Measurements from ENCODE around the gene NELFE. TPM values are rescaled to one million over a fixed set of nuclear protein-coding genes. Genes with fewer than 3 reads are reported as not detected.

The NELFE gene
- total and polyA plus RNA-seq, 2 of the 13 experiments (the other 11 are each of a cell fraction or from before 2014, with no cell fraction given), result 51.3 to 69.8 TPM

DNA sequence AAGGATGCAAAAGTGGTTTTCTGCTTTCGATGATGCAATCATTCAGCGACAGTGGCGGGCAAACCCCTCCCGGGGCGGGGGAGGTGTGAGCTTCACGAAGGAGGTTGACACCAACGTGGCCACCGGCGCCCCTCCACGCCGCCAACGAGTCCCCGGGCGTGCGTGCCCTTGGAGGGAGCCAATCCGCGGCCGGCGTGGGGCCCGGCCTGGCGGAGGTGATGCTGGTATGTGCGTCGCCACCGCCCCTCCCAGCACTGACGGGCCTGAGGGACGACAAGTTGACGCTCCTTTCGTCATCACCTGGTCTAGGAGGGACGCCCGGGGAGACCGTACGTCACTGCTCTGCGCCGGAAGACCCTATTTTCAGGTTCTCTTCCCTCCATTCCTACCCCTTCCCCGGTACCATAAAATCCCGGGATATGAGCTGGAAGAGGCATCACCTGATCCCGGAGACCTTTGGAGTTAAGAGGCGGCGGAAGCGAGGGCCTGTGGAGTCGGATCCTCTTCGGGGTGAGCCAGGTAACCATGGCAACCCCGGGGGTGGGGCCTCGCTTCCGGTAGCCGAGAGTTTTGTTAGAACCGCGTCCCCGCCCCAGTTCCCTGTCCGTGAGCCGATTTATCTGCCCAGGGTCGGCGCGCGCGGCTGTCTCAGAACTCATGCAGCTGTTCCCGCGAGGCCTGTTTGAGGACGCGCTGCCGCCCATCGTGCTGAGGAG, 13.4 kb upstream of the NELFE start, which contains the start of gene DXO (continued):
- TF ChIP-seq, protein P1, sequence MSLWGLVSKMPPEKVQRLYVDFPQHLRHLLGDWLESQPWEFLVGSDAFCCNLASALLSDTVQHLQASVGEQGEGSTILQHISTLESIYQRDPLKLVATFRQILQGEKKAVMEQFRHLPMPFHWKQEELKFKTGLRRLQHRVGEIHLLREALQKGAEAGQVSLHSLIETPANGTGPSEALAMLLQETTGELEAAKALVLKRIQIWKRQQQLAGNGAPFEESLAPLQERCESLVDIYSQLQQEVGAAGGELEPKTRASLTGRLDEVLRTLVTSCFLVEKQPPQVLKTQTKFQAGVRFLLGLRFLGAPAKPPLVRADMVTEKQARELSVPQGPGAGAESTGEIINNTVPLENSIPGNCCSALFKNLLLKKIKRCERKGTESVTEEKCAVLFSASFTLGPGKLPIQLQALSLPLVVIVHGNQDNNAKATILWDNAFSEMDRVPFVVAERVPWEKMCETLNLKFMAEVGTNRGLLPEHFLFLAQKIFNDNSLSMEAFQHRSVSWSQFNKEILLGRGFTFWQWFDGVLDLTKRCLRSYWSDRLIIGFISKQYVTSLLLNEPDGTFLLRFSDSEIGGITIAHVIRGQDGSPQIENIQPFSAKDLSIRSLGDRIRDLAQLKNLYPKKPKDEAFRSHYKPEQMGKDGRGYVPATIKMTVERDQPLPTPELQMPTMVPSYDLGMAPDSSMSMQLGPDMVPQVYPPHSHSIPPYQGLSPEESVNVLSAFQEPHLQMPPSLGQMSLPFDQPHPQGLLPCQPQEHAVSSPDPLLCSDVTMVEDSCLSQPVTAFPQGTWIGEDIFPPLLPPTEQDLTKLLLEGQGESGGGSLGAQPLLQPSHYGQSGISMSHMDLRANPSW (CRISPR knock-in tag; IDR thresholded peaks at IDR 0.05; ENCODE audit: borderline replicate concordance), result peak; percentile 61; the same call in 1 of the 2 replicates
- TF ChIP-seq TCF7 (IDR thresholded peaks at IDR 0.05; ENCODE audit: low read depth), result no peak
- TF ChIP-seq, protein P2, sequence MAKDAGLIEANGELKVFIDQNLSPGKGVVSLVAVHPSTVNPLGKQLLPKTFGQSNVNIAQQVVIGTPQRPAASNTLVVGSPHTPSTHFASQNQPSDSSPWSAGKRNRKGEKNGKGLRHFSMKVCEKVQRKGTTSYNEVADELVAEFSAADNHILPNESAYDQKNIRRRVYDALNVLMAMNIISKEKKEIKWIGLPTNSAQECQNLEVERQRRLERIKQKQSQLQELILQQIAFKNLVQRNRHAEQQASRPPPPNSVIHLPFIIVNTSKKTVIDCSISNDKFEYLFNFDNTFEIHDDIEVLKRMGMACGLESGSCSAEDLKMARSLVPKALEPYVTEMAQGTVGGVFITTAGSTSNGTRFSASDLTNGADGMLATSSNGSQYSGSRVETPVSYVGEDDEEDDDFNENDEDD (CRISPR knock-in tag; IDR thresholded peaks at IDR 0.05; ENCODE audit: borderline replicate concordance), result peak; percentile 82; the same call in 1 of the 2 replicates
- no peak for TF ChIP-seq SIX1 (CRISPR knock-in tag; IDR thresholded peaks at IDR 0.05; ENCODE audit: borderline replicate concordance)
- TF ChIP-seq POLR2AphosphoS5 (IDR thresholded peaks at IDR 0.05; ENCODE audit: low read depth, low read length), result peak; percentile 33; the same call in 1 of the 2 replicates
- no peak for TF ChIP-seq ZNF652 (CRISPR knock-in tag; IDR thresholded peaks at IDR 0.05; ENCODE audit: borderline replicate concordance, low read depth)
- no peak for TF ChIP-seq HNRNPH1 (optimal IDR thresholded peaks at IDR 0.05; ENCODE audit: low read depth, low read length)
- TF ChIP-seq, protein P3, sequence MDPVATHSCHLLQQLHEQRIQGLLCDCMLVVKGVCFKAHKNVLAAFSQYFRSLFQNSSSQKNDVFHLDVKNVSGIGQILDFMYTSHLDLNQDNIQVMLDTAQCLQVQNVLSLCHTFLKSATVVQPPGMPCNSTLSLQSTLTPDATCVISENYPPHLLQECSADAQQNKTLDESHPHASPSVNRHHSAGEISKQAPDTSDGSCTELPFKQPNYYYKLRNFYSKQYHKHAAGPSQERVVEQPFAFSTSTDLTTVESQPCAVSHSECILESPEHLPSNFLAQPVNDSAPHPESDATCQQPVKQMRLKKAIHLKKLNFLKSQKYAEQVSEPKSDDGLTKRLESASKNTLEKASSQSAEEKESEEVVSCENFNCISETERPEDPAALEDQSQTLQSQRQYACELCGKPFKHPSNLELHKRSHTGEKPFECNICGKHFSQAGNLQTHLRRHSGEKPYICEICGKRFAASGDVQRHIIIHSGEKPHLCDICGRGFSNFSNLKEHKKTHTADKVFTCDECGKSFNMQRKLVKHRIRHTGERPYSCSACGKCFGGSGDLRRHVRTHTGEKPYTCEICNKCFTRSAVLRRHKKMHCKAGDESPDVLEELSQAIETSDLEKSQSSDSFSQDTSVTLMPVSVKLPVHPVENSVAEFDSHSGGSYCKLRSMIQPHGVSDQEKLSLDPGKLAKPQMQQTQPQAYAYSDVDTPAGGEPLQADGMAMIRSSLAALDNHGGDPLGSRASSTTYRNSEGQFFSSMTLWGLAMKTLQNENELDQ (CRISPR knock-in tag; IDR thresholded peaks at IDR 0.05; ENCODE audit: borderline replicate concordance), result 0 out of 2 replicates have a peak, but pooled peaks have one; percentile 16
- peak; percentile 72; the same call in 1 of the 2 replicates for TF ChIP-seq ZKSCAN8 (CRISPR knock-in tag; IDR thresholded peaks at IDR 0.05; ENCODE audit: borderline replicate concordance)
- TF ChIP-seq ZNF678 (CRISPR knock-in tag; IDR thresholded peaks at IDR 0.05), result no peak
- TF ChIP-seq, protein P4, sequence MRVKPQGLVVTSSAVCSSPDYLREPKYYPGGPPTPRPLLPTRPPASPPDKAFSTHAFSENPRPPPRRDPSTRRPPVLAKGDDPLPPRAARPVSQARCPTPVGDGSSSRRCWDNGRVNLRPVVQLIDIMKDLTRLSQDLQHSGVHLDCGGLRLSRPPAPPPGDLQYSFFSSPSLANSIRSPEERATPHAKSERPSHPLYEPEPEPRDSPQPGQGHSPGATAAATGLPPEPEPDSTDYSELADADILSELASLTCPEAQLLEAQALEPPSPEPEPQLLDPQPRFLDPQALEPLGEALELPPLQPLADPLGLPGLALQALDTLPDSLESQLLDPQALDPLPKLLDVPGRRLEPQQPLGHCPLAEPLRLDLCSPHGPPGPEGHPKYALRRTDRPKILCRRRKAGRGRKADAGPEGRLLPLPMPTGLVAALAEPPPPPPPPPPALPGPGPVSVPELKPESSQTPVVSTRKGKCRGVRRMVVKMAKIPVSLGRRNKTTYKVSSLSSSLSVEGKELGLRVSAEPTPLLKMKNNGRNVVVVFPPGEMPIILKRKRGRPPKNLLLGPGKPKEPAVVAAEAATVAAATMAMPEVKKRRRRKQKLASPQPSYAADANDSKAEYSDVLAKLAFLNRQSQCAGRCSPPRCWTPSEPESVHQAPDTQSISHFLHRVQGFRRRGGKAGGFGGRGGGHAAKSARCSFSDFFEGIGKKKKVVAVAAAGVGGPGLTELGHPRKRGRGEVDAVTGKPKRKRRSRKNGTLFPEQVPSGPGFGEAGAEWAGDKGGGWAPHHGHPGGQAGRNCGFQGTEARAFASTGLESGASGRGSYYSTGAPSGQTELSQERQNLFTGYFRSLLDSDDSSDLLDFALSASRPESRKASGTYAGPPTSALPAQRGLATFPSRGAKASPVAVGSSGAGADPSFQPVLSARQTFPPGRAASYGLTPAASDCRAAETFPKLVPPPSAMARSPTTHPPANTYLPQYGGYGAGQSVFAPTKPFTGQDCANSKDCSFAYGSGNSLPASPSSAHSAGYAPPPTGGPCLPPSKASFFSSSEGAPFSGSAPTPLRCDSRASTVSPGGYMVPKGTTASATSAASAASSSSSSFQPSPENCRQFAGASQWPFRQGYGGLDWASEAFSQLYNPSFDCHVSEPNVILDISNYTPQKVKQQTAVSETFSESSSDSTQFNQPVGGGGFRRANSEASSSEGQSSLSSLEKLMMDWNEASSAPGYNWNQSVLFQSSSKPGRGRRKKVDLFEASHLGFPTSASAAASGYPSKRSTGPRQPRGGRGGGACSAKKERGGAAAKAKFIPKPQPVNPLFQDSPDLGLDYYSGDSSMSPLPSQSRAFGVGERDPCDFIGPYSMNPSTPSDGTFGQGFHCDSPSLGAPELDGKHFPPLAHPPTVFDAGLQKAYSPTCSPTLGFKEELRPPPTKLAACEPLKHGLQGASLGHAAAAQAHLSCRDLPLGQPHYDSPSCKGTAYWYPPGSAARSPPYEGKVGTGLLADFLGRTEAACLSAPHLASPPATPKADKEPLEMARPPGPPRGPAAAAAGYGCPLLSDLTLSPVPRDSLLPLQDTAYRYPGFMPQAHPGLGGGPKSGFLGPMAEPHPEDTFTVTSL (CRISPR knock-in tag; IDR thresholded peaks at IDR 0.05; ENCODE audit: borderline replicate concordance), result peak; percentile 52; the same call in 1 of the 2 replicates
- TF ChIP-seq ZNF34 (CRISPR knock-in tag; IDR thresholded peaks at IDR 0.05; ENCODE audit: borderline replicate concordance), result peak; percentile 34; the same call in 1 of the 2 replicates
- TF ChIP-seq, protein P5, sequence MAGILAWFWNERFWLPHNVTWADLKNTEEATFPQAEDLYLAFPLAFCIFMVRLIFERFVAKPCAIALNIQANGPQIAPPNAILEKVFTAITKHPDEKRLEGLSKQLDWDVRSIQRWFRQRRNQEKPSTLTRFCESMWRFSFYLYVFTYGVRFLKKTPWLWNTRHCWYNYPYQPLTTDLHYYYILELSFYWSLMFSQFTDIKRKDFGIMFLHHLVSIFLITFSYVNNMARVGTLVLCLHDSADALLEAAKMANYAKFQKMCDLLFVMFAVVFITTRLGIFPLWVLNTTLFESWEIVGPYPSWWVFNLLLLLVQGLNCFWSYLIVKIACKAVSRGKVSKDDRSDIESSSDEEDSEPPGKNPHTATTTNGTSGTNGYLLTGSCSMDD (CRISPR knock-in tag; IDR thresholded peaks at IDR 0.05), result 0 out of 2 replicates have a peak, but pooled peaks have one; percentile 76
- peak; percentile 89 for TF ChIP-seq MYC (CRISPR knock-in tag; IDR thresholded peaks at IDR 0.05; ENCODE audit: borderline replicate concordance)
- peak; percentile 96 for TF ChIP-seq RFX3 (CRISPR knock-in tag; IDR thresholded peaks at IDR 0.05)
